HFFc6 (cell line): ENCODE measurements around the gene NCKAP5L. TPM values are rescaled to one million over a fixed set of nuclear protein-coding genes. Genes with fewer than 3 reads are reported as not detected.

ENCODE experiments used
- DNase-seq: peaks from one replicate; pipeline ENCODE4 v3.0.0-alpha.2; 2018
- H3K27ac Mint-ChIP-seq: 2 replicates; pipeline ENCODE4 v1.8.0; 2020; ENCODE audit warnings: mild to moderate bottlenecking, mixed read lengths
- H3K27me3 Mint-ChIP-seq: 2 replicates; pipeline ENCODE4 v1.8.0; 2021; ENCODE audit warnings: mild to moderate bottlenecking, moderate library complexity, mixed read lengths; ENCODE audit not compliant: insufficient read depth
- H3K36me3 Mint-ChIP-seq: 2 replicates; pipeline ENCODE4 v1.8.0; 2021; ENCODE audit warnings: low read depth, mixed read lengths
- H3K4me1 Mint-ChIP-seq: 2 replicates; pipeline ENCODE4 v1.8.0; 2020; ENCODE audit warnings: low read depth, mixed read lengths
- H3K4me3 Mint-ChIP-seq: 2 replicates; pipeline ENCODE4 v1.8.0; 2020; ENCODE audit warnings: mild to moderate bottlenecking, moderate library complexity, mixed read lengths
- H3K9me3 Mint-ChIP-seq: 2 replicates; pipeline ENCODE4 v1.8.0; 2020; ENCODE audit warnings: mild to moderate bottlenecking, mixed read lengths
- total RNA-seq, 6 experiments: library from RNA; stranded (reverse); fragmentation: NEBNext Ultra II Directional; extraction: Animal tissue kit (Norgen Biotek cat#: 25700); gene quantifications; 2 replicates in 1 of 6; 3 replicates in 5 of 6; pipeline ENCODE4 v1.2.3, GENCODE V29; 2021
- TF ChIP-seq, protein P1 (sequence below): fragments of 200-600 bp; sonication (generic); IDR thresholded peaks from 2 replicates; pipeline ENCODE4 v1.5.0; 2021; ENCODE audit warnings: antibody characterized with exemption, mild to moderate bottlenecking

The NCKAP5L gene
- total RNA-seq, 6 experiments from 2014 or later, result 24.4 to 37.5 (median 25.0) TPM

DNA sequence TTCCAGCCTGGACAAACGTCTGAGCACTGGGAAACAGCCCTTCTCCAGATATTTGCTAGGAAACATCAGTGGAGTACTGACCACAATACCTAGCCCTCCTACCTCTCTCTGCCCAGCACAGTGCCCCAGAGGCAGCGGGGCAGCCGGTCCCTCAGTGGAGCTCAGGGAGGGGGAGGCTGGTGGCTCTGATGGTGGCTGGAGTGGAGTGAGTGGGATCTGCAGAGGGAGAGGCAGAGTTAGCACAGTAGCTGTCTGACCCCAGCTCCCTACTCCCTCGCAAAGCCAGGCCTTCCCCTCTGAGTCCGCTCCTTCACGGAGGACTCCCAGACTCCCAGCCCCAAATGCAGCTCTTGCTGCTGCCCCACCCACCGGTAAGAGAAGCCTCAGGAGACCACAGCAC lies 30.0 kb downstream of the NCKAP5L start:
- TF ChIP-seq, protein P1, sequence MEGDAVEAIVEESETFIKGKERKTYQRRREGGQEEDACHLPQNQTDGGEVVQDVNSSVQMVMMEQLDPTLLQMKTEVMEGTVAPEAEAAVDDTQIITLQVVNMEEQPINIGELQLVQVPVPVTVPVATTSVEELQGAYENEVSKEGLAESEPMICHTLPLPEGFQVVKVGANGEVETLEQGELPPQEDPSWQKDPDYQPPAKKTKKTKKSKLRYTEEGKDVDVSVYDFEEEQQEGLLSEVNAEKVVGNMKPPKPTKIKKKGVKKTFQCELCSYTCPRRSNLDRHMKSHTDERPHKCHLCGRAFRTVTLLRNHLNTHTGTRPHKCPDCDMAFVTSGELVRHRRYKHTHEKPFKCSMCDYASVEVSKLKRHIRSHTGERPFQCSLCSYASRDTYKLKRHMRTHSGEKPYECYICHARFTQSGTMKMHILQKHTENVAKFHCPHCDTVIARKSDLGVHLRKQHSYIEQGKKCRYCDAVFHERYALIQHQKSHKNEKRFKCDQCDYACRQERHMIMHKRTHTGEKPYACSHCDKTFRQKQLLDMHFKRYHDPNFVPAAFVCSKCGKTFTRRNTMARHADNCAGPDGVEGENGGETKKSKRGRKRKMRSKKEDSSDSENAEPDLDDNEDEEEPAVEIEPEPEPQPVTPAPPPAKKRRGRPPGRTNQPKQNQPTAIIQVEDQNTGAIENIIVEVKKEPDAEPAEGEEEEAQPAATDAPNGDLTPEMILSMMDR, result no peak
- no peak for DNase-seq
- Mint-ChIP-seq H3K4me1 (no peaks in the 10 kb centered on the region), H3K4me3 (no peak overlapping the region), H3K27me3 (peaks cover 2% of the 10 kb centered on the region), H3K9me3 (no peaks in the 10 kb centered on the region), H3K27ac (no peak overlapping the region), H3K36me3 (0 out of 2 replicates have a peak, but pooled peaks cover 4% of the 10 kb centered on the region)

DNA sequence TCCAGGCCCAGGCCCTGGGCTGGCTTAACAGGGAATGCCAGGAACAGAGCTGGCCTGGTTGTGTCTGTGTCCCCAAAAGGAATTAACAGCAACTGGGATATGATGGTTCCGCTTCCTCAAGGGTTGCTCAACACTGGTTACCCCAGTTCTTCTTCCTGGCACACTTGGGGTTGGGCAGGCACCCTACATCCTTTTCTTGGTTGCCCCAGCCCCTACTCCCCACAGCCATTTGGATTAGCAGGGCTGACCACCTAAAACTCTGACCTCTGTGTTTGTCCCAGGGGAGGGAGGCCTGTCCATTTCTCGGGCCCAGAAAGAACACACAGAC lies 30.8 kb downstream of the NCKAP5L start:
- H3K9me3 Mint-ChIP-seq, result no peaks in the 10 kb centered on the region
- TF ChIP-seq, protein P1, result no peak
- peaks cover 2% of the 10 kb centered on the region for H3K27me3 Mint-ChIP-seq
- no peak for DNase-seq
- H3K36me3 Mint-ChIP-seq, result 0 out of 2 replicates have a peak, but pooled peaks cover 4% of the 10 kb centered on the region
- no peaks in the 10 kb centered on the region for H3K4me1 Mint-ChIP-seq
- no peak overlapping the region for H3K27ac Mint-ChIP-seq
- no peak overlapping the region for H3K4me3 Mint-ChIP-seq

DNA sequence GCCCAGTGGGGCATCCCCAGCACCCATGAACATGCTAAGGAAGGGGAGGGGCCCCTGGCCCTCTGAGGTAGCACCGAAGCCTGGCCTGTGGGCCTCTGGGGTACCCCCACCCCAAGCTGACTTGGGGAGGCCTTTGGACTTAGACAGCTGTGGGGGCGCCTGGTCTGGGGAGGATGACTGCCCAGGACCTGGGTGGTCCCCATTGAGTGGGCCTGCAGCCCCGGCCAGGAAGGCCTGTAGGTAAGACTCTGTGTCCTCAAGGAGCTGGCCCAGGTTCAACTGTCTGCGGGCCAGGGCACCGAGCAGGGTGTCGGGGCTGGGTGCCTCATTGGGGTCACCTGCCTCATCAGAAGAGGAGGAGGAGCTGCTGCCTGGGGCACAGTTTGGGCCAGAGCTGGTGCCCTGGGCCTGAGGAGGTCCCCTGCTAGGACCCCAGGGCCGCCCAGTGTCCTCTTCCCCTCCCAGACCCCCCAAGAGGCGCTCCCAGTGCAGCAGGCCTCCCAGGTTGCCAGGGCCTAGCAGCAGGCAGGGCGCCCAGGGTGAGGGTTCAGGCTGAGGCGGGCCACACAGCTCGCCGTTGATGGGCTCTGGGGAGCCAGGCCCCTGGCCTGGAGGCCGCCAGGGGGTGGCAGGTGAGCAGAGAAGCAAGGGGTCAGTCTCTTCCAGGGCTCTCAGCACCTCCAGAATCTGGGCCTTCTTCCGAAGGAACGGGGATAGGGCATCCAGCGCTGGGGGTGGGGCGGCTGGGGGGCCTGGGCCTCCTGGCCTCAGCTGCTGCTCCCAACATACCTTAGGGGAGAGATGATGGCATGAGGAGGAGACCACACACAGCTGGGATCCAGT lies 31.4 kb downstream of the NCKAP5L start:
- Mint-ChIP-seq H3K4me3 (no peak overlapping the region), H3K27me3 (peaks cover 2% of the 10 kb centered on the region), H3K36me3 (0 out of 2 replicates have a peak, but pooled peaks cover 4% of the 10 kb centered on the region), H3K4me1 (no peaks in the 10 kb centered on the region), H3K9me3 (no peaks in the 10 kb centered on the region), H3K27ac (no peak overlapping the region)
- DNase-seq, result no peak
- TF ChIP-seq, protein P1, result no peak

DNA sequence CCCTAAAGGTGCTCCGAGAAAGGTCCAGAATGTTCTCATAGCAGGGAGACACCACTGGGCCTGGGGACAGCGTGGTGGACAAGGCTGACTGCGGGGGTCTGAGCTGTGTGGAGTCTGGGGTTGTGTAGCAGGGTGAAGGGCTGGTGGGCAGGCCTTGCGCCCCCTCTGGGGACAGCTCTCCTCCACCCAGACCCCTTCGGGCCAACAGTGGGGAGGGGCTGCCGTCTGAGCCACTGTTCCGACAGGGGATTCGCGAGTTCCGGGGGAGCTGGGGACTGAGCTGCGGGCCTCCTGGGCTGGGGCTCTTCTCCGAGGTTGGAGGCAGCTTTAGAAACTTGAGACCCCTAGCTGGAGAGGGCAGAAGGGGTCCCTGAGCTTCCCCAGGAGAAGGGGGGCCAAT lies 32.1 kb downstream of the NCKAP5L start:
- Mint-ChIP-seq H3K27me3 (peaks cover 2% of the 10 kb centered on the region), H3K9me3 (no peaks in the 10 kb centered on the region), H3K4me3 (no peak overlapping the region), H3K27ac (no peak overlapping the region), H3K4me1 (no peaks in the 10 kb centered on the region), H3K36me3 (0 out of 2 replicates have a peak, but pooled peaks cover 4% of the 10 kb centered on the region)
- DNase-seq, result no peak
- TF ChIP-seq, protein P1, result no peak

DNA sequence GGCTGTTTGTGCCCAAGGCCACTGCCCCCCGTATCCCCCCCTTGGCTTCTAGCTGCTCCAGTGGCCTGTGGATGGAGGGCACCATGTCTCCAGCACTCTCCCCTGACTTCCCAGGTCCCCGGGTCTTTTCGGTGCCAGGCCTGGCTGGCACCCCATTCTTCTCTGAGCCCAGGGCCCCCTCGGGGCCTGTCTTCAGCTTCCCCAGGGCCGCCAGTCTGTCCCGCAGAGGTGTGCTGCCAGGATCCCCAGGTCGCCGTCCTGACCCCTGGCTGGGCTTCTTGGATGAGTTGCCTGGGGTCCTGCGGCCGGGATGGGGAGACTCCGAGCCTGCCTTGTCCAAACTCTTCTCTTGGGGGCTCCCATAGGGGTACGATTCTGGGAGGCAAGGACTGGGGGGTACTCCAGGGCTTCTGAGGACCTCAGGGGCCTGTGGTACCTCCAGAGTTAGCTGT lies 32.5 kb downstream of the NCKAP5L start:
- Mint-ChIP-seq H3K27me3 (peaks cover 2% of the 10 kb centered on the region), H3K36me3 (0 out of 2 replicates have a peak, but pooled peaks cover 4% of the 10 kb centered on the region), H3K27ac (no peak overlapping the region), H3K4me3 (no peak overlapping the region), H3K4me1 (no peaks in the 10 kb centered on the region), H3K9me3 (no peaks in the 10 kb centered on the region)
- TF ChIP-seq, protein P1, result no peak
- DNase-seq, result no peak
